Glutamatergic neuron (in vitro differentiated cells): Measurements from ENCODE around the gene AKT1S1. TPM values are rescaled to one million over a fixed set of nuclear protein-coding genes. Genes with fewer than 3 reads are reported as not detected.

ENCODE experiments used
- DNase-seq: peaks from one replicate; pipeline ENCODE4 v3.0.0; 2022
- H3K27ac Mint-ChIP-seq: one replicate; pipeline ENCODE4 v1.8.0; 2020; ENCODE audit warnings: mild to moderate bottlenecking, mixed read lengths, inconsistent platforms; ENCODE audit not compliant: unreplicated experiment
- H3K27me3 Mint-ChIP-seq: one replicate; pipeline ENCODE4 v1.8.0; 2020; ENCODE audit warnings: mild to moderate bottlenecking, moderate library complexity, mixed read lengths, inconsistent platforms; ENCODE audit not compliant: unreplicated experiment
- H3K36me3 Mint-ChIP-seq: one replicate; pipeline ENCODE4 v1.8.0; 2020; ENCODE audit warnings: mild to moderate bottlenecking, mixed read lengths, inconsistent platforms; ENCODE audit not compliant: unreplicated experiment
- H3K4me1 Mint-ChIP-seq: one replicate; pipeline ENCODE4 v1.8.0; 2020; ENCODE audit warnings: mild to moderate bottlenecking, low read depth, mixed read lengths, inconsistent platforms; ENCODE audit not compliant: unreplicated experiment
- H3K4me3 Mint-ChIP-seq: one replicate; pipeline ENCODE4 v1.8.0; 2020; ENCODE audit warnings: mild to moderate bottlenecking, mixed read lengths, inconsistent platforms; ENCODE audit not compliant: unreplicated experiment
- H3K9me3 Mint-ChIP-seq: one replicate; pipeline ENCODE4 v1.8.0; 2020; ENCODE audit warnings: mild to moderate bottlenecking, moderate library complexity, mixed read lengths, inconsistent platforms; ENCODE audit not compliant: unreplicated experiment
- total RNA-seq: library from RNA; stranded (reverse); fragmentation: NEBNext Ultra II Directional; extraction: Animal tissue kit (Norgen Biotek cat#: 25700); gene quantifications from one replicate; pipeline ENCODE4 v1.2.1, GENCODE V29; 2021; ENCODE audit not compliant: unreplicated experiment
- TF ChIP-seq, protein P1 (sequence below): fragments of 200-600 bp; sonication (generic); IDR thresholded peaks from one replicate; pipeline ENCODE4 v1.5.0; 2021; ENCODE audit not compliant: partially characterized antibody, unreplicated experiment

Gene AKT1S1
- total RNA-seq, 1 donor from 2014 or later = 23.7 TPM

DNA sequence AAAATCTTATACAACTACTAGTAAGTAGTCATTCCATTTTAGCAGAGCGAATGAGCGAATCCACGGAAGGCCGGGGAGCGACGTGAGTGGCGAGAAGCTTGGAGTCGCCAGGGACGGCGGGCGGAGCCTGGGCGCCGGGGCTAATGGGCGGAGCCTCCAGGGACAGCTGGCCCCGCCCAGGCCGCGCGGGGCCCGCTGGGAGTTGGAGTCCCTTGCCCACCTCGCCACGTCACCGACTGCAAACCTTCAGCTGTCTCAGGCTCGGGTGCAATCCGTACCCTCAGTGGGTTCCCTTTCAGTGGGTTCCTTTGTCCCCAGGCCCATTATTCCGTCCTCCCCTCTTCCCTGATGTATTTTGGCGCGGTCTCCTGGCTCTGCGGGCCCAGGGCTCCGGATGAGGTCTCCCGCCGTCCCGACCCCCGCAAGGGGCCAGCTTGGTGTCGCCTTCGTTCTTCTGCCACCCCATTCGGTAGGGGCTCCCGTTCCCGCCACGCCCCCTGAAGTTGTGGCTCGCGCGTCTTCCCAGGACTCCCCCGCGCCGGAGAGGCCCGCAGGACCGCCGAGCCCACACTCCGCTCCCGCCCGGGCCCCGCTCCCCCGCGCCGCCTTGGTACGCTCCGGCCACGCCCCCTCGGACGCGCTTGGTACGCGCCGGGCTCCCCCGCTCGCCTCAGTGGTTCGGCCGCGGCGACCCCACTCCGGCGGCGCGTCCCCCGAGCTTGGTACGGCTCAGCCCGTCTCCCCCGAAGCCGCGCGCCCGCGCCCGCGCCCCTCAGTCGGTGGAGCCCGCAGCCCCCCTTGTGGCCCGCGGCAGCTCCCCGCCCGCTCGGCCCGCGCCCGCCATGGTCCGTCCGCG, 26.4 kb downstream of the AKT1S1 start, which contains the start of gene PTOV1:
Gene PTOV1 (plus strand): TSS at position 673 of the 856 bp plus-strand sequence.
- Mint-ChIP-seq H3K27me3 (peaks cover 14% of the 10 kb centered on the region), H3K9me3 (peaks cover 18% of the 10 kb centered on the region), H3K27ac (peak within 1 kb of the TSS; percentile 83), H3K4me1 (peaks cover 17% of the 10 kb centered on the region), H3K4me3 (peak within 1 kb of the TSS; percentile 97), H3K36me3 (peaks cover 5% of the 10 kb centered on the region)
- TF ChIP-seq, protein P1, sequence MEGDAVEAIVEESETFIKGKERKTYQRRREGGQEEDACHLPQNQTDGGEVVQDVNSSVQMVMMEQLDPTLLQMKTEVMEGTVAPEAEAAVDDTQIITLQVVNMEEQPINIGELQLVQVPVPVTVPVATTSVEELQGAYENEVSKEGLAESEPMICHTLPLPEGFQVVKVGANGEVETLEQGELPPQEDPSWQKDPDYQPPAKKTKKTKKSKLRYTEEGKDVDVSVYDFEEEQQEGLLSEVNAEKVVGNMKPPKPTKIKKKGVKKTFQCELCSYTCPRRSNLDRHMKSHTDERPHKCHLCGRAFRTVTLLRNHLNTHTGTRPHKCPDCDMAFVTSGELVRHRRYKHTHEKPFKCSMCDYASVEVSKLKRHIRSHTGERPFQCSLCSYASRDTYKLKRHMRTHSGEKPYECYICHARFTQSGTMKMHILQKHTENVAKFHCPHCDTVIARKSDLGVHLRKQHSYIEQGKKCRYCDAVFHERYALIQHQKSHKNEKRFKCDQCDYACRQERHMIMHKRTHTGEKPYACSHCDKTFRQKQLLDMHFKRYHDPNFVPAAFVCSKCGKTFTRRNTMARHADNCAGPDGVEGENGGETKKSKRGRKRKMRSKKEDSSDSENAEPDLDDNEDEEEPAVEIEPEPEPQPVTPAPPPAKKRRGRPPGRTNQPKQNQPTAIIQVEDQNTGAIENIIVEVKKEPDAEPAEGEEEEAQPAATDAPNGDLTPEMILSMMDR = no peak
- peak; percentile 92 for DNase-seq

DNA sequence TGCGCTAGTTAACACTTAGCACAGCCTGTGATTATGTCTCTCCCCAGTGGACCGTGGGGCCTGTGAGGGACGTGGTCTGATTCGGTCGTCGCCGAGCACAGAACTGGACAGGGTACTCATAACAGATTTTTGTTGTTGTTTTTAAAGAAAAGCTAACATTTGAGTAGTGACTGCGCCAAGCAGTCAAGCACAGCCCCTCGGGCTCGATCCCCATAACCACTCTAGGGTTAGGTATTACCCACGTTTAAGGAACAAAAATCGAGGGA, 27.0 kb downstream of the AKT1S1 start:
- H3K27ac Mint-ChIP-seq = peak overlapping the region; percentile 44
- H3K27me3 Mint-ChIP-seq = peaks cover 10% of the 10 kb centered on the region
- H3K4me1 Mint-ChIP-seq = peaks cover 17% of the 10 kb centered on the region
- no peak for DNase-seq
- H3K4me3 Mint-ChIP-seq = peak overlapping the region; percentile 92
- TF ChIP-seq, protein P1 = no peak
- peaks cover 16% of the 10 kb centered on the region for H3K9me3 Mint-ChIP-seq
- H3K36me3 Mint-ChIP-seq = peaks cover 5% of the 10 kb centered on the region

DNA sequence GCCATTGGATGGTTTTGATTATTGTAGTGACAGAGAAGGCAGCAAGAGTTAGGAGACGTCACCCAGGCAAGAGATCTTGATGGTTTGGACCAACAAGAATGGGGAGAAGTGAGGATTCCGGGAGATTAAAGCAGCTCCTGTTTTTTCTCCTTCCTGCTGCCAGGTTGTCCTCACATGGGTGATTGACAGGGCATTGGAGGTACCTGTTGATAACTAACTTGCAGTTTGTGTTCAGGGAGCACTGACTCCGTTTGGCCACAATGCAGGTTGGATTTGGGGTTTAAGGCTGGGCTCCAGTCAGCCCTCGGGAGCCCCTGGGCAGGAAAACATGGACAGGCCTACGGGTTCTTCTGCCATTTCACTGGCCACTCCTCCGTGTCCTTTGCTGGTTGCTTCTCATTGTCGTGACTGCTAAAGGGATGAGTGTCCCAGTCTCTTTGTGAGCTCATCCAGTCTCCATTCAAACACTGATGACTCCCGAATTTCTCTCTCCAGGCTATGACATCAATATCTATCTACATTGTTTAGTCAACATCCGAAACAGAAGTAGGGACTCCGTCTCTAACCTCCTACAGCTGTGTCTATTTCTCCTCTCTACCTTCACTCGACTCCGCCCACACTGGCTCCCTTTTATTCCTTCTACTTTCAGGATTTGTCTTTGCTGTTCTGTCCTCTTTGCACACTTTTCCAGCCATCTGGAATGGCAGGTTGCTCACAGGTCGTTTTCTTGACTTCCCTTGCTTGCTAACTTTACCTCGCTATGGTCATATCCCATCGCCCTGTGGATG, 27.5 kb downstream of the AKT1S1 start:
- Mint-ChIP-seq H3K27ac (peak overlapping the region; percentile 44), H3K27me3 (peaks cover 10% of the 10 kb centered on the region), H3K4me1 (peaks cover 17% of the 10 kb centered on the region), H3K36me3 (peaks cover 5% of the 10 kb centered on the region), H3K4me3 (peak overlapping the region; percentile 92), H3K9me3 (peaks cover 16% of the 10 kb centered on the region)
- no peak for DNase-seq
- TF ChIP-seq, protein P1 = no peak

DNA sequence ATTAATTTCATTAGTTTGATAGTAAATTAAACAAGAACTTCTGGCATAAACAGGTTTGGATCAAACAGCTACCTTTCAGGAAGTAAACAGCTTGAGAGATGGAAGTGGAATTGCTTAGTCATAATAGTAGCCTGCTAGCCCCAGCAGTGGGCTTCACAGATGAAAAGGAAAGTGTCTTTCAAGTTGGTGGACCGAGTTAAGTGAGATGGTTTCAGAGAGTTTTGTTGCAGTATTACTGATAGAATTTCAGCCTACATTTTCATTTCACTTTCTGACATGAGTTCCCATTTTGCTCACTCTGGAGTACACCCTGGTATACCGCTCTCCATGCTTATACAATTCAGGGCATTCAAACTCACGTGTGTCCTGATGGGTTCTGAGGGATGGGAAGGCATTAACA, 28.2 kb downstream of the AKT1S1 start:
- peak overlapping the region; percentile 80 for H3K4me3 Mint-ChIP-seq
- H3K36me3 Mint-ChIP-seq = peaks cover 5% of the 10 kb centered on the region
- H3K4me1 Mint-ChIP-seq = peaks cover 17% of the 10 kb centered on the region
- no peak overlapping the region for H3K27ac Mint-ChIP-seq
- H3K27me3 Mint-ChIP-seq = peaks cover 10% of the 10 kb centered on the region
- TF ChIP-seq, protein P1 = no peak
- DNase-seq = no peak
- H3K9me3 Mint-ChIP-seq = peaks cover 16% of the 10 kb centered on the region
